Stimulated activated CD4-positive, alpha-beta T cell treated with anti-CD3 and anti-CD28 coated beads, Interleukin-4, amount 100 ng/mL, for 4 hours (primary cell): ENCODE results near the gene YJEFN3.
A peak's percentile ranks its signal among the peaks of the same experiment; 100 is the strongest.

Experiments
- DNase-seq, 2 experiments: peaks; one replicate each; pipeline ENCODE4 v3.0.0-alpha.2; 2020

YJEFN3 gene

DNA sequence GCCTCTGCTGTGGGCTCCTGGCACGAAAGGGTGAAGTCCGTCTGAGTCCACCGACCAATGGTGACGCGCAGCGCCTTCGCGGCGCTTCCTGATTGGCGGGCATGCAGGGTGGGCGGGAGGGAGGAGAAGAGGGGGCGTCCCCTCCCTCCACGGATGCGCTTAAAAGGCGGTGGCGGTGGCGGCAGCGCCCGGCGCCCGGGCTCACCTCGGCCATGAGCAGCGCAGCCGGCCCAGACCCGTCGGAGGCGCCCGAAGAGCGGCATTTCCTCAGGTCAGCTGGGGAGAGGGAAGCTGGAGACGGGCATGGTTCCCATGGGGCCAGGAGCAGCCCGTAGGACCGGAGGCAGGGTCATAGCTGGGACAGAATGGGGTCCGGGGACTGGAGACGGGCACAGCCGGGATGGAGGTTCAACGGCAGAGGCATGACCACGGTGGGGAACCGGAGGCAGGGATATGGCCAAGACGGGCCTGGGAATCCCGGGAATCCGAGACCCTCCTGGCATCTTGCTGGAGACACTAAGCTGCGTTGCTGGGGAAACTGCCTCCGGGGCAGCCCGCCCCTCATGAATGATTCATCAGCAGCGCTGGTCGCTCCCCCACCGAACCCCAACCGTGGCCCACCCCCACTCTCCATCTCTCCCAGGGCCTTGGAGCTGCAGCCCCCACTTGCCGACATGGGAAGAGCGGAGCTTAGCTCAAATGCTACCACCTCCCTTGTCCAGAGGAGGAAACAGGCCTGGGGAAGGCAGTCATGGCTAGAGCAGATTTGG lies at the start of gene YJEFN3:
TSS of gene YJEFN3 (plus strand) at position 191 of the 770 bp plus-strand sequence. CDS start at position 213, 22 bp downstream.
- no peak for DNase-seq

DNA sequence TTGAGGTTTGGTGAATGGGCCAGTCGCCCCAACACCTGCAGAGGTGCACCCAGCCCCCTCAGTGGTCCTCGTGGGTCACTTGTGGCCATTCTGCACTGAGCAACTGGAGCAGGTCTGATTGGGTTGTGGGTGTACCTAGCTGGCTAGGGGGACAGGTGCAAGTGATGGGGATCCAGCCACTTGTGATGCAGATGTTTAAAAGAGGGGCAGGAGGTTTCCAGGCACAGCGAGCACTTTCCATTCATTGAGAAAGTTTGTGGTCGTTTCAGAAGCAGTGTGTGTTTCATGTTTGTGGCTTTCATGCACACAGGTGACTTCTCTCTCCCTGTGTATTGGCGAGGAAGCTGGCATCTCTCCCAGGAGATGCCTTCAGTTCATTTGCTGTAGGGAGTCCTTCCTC lies 48.0 kb upstream of the YJEFN3 start:
- DNase-seq, result no peak

DNA sequence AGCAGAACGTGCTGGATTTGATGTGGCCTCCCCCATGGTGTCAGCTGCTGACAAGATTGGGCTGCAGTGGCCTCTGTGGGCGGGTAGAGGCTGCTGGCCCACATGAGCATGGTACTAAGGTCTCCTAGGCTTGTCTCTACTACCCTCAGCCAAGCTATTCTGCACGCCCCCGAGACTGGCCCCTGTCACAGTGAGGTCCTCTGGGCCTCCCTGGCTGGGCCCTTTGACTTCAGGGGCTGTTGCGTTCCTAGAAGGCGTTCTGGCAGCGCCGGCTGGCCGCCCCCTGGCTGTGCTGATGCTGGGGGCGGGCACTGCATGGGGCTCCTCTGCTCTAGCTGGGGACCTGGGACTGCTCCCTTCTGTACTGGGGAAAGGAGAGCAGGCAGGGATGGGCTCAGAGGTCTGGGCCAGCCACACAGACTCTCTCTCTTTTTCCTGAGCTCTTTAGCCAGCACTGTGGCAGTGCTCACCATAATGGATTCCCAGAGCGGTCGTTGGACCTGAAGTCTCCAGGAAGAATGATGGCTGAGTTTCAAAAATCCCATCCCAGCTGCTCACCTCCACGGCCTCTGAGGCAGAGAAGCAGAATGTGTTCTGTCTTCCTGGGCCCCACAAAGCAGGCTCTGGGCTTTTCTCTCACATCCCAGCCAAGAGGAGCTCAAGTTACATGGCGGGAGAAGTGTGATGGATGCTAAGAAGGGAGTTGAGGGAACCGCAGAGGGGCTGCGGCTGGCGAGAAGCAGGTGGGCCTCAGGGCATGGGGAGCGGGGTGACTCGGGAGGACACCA lies 45.7 kb upstream of the YJEFN3 start:
- no peak for DNase-seq

DNA sequence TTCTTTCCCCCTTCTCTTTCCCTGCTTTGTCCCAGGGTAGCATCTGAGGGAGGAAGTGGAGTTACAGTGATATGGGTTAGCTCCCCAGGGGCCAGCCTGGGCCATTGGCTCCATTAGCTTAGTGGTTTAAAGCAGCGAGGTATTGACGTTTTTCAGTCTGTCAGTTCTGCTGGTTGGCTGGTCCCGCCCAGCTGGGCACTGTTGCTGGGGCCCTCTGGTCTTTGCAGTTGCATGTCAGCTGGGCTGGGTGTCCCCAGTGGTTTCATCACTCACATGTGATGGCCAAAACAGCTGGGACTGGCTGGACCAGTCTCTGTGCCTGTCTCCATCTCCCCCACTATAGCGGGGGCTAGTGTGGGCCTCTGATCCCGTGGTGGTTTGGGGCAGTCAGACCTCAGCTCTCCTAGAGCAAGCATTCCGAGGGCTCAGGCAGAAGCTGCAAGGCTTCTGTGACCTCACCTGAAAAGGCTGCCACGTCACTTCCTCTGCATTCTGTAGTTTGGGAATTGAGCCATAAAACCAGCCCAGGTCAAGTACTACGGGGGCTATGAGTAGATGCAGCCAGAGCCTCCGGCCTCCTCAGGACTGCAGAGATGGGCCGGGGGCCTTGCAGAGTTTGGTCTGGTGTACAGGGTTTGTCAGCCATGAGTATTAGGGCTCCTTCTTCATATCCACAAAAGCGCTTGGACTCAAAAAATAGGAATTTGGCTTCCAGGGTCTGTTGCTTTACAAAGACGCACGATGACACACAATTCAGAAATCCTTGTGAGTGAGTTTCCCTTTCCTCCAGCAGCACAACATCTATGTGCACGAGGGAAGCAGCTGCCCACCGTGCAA lies 43.3 kb upstream of the YJEFN3 start:
- no peak for DNase-seq

GRCh38 chr19:19485998-19486290 lies 42.8 kb upstream of the YJEFN3 start:
- DNase-seq, result no peak

DNA sequence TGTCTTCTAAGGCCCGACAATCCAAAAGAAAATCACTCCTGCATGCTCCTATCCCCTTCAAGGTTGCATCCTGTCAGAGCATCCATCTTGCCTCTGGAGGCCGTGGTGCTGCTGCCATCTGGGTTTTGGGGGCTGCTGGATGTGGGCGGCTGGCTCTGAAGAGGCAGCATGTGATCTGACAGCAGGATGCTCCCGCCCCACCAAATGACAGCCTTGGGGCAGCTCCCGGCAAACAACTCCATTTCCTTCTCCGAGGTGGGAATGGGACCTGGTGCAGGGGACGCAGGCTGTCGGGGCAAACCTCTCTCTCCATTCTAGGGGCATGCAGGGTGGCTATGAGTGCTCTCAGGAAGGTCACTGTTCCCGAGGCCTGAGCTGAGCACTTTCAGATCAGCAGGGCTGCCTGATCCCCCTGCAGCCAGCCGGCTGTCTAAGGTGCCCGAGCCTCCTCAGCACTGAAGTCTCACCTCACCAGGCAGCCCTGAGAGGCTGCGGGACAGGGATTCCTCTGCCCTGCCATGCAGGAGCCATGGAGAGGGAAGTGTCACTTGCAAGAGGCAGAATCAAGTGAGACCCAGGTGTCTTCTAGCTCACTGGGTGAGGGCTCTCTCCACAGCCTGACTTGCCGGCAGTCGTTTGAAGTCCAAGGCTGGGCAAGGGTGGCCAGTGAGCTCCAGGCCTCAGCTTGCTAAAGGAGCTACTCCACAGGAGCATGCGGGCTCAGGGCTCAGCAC lies 42.2 kb upstream of the YJEFN3 start:
- DNase-seq, result no peak

GRCh38 chr19:19487077-19487949 lies 41.4 kb upstream of the YJEFN3 start:
- no peak for DNase-seq

GRCh38 chr19:19487950-19488874 lies 40.5 kb upstream of the YJEFN3 start:
- DNase-seq, result no peak

DNA sequence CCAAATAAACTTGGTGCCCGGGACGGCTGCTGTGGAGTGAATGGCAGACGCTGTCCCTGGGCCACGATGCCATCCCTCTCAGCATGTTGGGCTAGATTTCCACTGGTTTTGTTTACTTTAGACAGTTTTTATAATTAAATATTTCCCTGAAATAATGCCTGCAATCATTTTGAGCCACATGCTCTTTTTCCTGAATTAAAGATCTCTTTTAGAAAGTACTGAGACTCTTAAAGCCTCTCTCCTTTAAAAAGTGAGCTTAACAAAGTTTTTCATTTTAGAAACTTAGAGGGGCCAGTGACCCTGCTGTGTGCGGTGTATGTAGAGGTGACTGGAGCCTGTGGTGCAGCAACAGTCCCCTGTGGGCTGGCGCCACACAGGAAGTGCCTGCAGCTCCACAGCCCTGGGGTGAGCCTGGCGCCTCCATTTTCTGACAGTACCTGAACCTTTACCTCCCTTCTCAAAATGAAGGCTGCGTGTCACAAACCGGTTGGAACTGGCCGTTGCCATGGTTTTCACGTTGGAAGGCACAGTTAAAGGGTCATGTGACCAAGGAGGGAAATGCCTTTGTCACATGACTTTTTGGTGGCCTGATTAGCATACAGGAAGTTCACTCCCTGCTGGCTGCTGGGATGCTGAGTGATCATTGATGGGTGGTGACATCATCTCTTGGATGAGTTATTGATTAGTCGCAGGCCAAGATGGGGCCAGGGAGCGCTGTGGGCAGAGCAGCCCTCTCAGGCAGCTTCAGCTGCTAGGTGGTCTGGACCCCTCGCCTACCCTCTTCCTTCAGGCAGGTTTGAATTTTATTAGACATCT lies 39.6 kb upstream of the YJEFN3 start:
- peak; percentile 59 to 83 for DNase-seq

- no peak for DNase-seq
Observed at GRCh38 chr19:19489804-19490204, 38.9 kb upstream of the YJEFN3 start.

DNA sequence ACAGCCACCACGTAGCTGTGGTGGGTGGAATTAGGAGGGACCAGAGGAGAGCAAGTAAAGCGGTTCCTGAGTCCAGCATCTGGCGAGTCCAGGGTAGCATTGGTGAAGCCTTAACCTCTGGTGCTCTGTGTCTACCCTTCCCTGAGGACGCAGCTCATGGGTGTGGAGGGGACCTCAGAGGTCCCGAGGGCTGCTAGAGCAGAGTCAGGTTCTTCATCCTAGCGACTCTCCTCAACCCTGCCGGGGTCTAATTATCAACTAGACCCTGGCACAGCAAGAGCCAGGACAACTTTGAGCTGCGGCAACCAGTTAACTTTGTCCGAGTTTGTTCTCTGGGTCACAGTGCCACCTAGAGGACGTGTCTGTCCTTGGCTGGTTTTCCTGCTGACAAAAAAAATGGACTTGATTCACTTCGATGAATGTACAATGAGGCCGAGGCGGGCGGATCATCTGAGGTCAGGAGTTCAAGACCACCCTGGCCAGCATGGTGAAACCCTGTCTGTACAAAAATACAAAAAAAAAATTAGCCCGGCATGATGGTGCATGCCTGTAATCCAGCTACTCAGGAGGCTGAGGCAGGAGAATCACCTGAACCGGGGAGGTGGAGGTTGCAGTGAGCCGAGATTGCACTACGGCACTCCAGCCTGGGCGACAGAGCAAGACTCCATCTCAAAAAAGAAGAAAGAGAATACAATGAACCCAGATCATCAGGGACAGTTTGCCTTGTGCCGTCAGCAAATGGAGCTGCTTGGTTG lies 38.3 kb upstream of the YJEFN3 start:
- DNase-seq, result peak; percentile 70 to 74

DNA sequence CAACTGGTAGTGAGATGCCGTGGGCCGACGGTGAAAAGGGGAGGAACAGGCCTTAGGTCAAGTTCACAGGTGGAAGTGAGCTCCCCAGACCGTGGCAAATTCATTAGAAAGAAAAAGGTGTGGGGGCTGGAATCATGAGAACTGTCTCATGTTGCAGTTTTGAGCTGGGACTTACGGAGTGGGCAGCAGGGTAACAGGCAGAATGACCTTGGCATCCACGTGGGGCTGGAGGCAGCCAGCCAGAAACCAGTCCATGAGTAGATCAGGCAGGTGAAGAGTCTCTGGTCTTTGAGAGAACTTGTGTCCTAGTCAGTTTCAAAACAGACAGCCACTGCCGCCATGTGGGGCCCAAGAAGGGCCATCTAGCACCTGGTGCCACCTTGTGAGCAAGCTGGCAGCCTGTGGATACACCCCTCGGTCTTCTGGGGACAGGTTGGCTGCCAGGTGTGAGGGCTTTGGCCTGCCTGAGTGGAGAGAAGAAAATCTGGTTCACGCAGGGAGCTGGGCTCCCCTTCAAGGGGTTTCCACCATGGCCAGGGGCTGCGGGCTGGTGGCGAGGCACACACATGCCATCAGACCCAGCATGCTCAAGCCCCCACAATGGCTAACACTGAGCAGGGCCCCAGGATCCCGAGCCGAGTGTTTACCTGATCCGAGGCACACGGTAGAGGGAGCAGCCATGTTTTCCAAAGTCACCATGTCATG lies 37.2 kb upstream of the YJEFN3 start:
- DNase-seq, result no peak

GRCh38 chr19:19492026-19492610 lies 36.6 kb upstream of the YJEFN3 start:
- no peak for DNase-seq

DNA sequence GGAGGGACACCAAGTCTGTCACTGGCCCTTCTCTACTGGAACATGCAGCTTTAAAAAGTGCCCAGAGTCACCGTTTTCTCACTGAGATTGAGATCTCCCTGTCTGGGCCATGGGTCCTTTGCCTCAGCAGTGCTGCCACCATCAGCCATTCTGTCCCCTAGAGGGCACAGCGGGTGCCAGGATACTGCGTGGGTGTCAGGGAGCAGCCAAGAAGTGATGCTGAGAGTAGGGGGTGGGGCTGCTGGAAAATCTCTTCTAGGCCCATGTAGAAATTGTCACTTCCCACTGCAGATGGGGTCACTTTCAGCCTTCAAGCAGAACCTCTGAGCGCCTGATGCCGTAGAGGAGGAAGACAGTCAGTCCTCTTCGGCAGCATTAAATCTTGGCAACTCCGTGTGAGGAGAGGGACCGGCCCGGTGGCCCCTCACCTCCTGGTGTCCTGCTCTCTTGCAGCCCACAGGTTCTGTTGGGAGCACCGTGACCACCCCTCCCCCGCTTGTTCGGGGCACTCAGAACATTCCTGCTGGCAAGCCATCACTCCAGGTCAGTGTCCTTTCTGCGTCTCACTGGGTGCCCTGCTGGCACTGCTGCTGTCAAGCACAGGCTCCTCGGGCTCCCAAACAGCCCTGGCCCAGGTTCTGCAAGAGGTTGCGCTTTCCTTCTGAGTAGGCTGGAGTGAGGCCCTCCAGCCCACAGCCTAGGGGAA lies 34.7 kb upstream of the YJEFN3 start:
- no peak for DNase-seq

DNA sequence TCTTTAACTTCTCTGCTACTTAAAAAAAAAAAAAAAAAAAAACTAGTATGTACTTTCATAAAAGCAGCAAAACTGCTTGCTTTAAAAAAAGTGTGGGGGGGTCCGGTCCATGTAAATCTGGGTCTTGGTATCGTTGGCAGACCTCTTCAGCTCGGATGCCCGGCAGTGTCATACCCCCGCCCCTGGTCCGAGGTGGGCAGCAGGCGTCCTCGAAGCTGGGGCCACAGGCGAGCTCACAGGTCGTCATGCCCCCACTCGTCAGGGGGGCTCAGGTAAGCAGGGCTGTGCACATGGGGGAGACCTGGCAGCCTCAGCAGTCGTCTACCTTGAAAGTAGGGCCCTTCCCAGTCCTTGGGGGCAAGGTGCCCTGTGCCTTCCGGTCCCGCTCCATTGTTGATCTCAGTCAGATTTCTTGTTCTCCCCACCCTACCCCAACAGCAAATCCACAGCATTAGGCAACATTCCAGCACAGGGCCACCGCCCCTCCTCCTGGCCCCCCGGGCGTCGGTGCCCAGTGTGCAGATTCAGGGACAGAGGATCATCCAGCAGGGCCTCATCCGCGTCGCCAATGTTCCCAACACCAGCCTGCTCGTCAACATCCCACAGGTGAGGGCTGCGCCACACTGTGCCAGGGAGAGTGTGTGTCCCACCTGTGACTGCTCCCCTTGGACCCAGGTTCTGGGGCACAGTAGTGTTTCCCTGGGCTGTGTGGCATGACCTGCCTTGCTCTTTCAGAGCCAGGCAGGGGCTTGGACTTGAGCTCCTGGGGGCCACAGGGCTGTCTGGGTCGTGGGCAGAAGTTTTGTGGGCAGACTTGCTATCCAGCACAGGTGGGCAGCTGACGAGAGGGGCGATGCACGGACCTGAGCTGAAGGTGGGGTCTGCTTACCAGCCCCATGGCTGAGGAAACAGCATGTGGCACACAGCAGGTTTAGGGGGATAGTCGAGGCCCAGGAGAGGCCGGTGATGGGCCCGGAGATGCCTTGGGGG lies 32.8 kb upstream of the YJEFN3 start:
- no peak for DNase-seq
